Measurements from ENCODE around the gene NBPF20.
"Not testable (repeated sequence)": the region's sequence is repeated elsewhere in the genome, so short reads cannot be mapped to it uniquely, and the experiment has no call there.

DNA sequence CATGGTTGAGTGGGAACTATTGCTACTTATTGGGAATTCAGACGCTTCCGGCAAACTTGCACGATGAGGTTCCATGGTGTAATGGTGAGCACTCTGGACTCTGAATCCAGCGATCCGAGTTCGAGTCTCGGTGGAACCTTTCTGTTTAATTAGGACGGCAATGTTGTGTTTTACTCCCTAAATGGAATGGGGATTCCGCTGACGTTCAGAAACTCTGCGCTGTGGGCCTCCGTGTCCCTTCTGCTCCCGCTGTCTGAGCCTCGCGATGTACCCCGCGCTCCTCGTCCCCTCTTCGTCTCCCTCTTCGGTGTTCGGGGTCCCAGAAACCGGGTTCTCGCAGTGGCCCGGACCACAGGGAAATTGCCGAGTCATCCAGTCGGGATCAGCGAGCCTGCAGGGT lies 34.2 kb upstream of the NBPF20 start:
- TF ChIP-seq, protein P1, sequence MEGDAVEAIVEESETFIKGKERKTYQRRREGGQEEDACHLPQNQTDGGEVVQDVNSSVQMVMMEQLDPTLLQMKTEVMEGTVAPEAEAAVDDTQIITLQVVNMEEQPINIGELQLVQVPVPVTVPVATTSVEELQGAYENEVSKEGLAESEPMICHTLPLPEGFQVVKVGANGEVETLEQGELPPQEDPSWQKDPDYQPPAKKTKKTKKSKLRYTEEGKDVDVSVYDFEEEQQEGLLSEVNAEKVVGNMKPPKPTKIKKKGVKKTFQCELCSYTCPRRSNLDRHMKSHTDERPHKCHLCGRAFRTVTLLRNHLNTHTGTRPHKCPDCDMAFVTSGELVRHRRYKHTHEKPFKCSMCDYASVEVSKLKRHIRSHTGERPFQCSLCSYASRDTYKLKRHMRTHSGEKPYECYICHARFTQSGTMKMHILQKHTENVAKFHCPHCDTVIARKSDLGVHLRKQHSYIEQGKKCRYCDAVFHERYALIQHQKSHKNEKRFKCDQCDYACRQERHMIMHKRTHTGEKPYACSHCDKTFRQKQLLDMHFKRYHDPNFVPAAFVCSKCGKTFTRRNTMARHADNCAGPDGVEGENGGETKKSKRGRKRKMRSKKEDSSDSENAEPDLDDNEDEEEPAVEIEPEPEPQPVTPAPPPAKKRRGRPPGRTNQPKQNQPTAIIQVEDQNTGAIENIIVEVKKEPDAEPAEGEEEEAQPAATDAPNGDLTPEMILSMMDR (IDR thresholded peaks at IDR 0.05) = not testable (repeated sequence)
- TF ChIP-seq POLR2A (IDR thresholded peaks at IDR 0.05) = not testable (repeated sequence)
